ENCODE results near the gene NTRK1.

DNA sequence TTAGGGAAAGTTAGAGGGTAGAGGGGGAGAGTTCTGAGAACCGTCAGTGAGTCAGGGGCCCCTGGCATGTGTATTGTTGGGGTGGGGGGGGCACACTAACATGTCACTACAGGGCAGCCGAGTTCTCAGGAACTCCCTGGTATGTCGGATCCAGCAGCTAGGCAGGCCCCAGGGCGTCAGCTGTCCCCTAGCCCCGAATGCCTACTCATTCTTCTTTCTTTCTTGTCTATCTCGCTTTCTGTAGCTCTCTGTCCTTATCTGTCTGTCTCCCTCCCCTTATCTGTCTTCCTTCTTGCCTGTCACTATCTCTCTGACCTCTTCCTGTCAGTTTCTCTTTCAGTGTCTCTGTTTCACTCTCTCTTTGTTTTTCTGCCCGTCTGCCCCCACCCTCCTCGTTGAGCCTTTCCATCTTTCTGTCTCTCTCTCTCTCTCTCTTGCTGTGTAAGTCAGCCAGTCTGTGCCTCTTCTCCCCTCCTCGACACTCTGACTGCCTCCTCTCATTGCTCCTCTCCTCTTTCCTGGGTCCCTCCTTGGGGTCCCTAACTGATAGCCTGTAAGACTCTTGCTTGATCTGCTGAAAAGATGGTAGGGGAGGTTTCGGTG, 2.4 kb downstream of the NTRK1 start:
- TF ChIP-seq, protein P1, sequence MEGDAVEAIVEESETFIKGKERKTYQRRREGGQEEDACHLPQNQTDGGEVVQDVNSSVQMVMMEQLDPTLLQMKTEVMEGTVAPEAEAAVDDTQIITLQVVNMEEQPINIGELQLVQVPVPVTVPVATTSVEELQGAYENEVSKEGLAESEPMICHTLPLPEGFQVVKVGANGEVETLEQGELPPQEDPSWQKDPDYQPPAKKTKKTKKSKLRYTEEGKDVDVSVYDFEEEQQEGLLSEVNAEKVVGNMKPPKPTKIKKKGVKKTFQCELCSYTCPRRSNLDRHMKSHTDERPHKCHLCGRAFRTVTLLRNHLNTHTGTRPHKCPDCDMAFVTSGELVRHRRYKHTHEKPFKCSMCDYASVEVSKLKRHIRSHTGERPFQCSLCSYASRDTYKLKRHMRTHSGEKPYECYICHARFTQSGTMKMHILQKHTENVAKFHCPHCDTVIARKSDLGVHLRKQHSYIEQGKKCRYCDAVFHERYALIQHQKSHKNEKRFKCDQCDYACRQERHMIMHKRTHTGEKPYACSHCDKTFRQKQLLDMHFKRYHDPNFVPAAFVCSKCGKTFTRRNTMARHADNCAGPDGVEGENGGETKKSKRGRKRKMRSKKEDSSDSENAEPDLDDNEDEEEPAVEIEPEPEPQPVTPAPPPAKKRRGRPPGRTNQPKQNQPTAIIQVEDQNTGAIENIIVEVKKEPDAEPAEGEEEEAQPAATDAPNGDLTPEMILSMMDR (conservative IDR thresholded peaks at IDR 0.05): no peak
- TF ChIP-seq EZH2 (IDR thresholded peaks at IDR 0.05; ENCODE audit: low read depth): no peak

All from PC-9 (cell line).